SJSA1 (cell line): ENCODE measurements around the gene OR1I1. TPM values are rescaled to one million over a fixed set of nuclear protein-coding genes. Genes with fewer than 3 reads are reported as not detected.
A peak's percentile ranks its signal among the peaks of the same experiment; 100 is the strongest.

Experiments
- DNase-seq, 2 experiments: peaks; one replicate each; pipeline ENCODE4 v3.0.0-alpha.2; 2015 to 2020; ENCODE audit warnings: low spot score in 2 of 2, low read depth in 1 of 2
- H3K27ac ChIP-seq: fragments of 250-450 bp; sonication (Bioruptor Pico); 2 replicates; pipeline ENCODE4 v1.5.1; 2020; ENCODE audit warnings: mild to moderate bottlenecking, moderate library complexity
- H3K27me3 ChIP-seq: fragments of 250-450 bp; sonication (Bioruptor Pico); replicated peaks from 2 replicates; pipeline ENCODE4 v1.5.1; 2020; ENCODE audit warnings: mild to moderate bottlenecking, moderate library complexity
- H3K36me3 ChIP-seq: fragments of 250-450 bp; sonication (Bioruptor Pico); 2 replicates; pipeline ENCODE4 v1.5.1; 2020; ENCODE audit warnings: mild to moderate bottlenecking
- H3K4me1 ChIP-seq: fragments of 250-450 bp; sonication (Bioruptor Pico); replicated peaks from 2 replicates; pipeline ENCODE4 v1.6.1; 2021; ENCODE audit warnings: mild to moderate bottlenecking
- H3K4me3 ChIP-seq: fragments of 250-450 bp; sonication (Bioruptor Pico); 2 replicates; pipeline ENCODE4 v1.5.1; 2020; ENCODE audit warnings: mild to moderate bottlenecking
- H3K9me3 ChIP-seq: fragments of 250-450 bp; sonication (Bioruptor Pico); replicated peaks from 2 replicates; pipeline ENCODE4 v1.5.1; 2020; ENCODE audit warnings: mild to moderate bottlenecking
- total RNA-seq: library from RNA; depleted of rRNA; stranded (reverse); fragments of >200 nt; shearing (Covaris generic); gene quantifications from 2 replicates; pipeline ENCODE4 v1.2.3, GENCODE V29; 2014; rRNA removed

OR1I1 gene
- total RNA-seq, 1 experiment from 2014 or later, result not detected

DNA sequence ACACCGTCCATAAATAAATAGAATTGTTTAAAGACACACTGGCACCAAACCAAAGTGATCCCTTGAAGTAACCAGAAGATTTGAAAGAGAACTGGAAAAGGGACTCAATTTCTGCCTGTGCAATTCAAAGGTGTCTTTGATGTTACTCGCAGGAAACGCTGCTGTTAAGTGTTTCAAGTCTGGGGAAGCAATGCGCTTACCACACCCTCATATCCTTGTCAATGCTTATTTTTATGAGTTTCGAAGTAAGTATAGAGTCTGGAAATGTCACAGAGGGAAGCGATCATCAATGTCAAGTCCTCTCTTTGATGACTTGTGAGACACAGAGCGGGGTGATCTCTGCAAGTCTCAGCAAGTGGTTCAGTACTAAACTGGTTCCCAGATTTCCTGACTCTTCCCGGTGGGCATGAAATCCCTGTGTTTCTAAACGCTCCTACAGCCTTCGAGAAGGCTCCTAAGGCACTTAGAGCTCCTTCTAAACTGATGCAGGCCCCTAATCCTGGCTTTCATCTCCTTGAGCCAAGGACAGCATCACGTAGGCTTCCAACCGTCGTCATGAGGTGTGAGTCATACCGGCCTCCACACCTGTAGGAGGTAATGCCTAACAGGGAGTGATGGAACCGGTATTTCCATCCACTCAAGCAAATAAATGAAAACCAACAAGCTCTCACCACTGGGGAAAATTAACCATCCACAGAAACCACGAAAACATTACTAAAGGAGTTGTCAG, 48.0 kb downstream of the OR1I1 start:
- H3K9me3 ChIP-seq, result no peaks in the 10 kb centered on the region
- DNase-seq, result no peak
- H3K27me3 ChIP-seq, result no peaks in the 10 kb centered on the region
- peaks cover 22% of the 10 kb centered on the region for H3K4me1 ChIP-seq
- H3K36me3 ChIP-seq, result peaks cover 5% of the 10 kb centered on the region
- no peak overlapping the region for H3K27ac ChIP-seq
- no peak overlapping the region for H3K4me3 ChIP-seq

DNA sequence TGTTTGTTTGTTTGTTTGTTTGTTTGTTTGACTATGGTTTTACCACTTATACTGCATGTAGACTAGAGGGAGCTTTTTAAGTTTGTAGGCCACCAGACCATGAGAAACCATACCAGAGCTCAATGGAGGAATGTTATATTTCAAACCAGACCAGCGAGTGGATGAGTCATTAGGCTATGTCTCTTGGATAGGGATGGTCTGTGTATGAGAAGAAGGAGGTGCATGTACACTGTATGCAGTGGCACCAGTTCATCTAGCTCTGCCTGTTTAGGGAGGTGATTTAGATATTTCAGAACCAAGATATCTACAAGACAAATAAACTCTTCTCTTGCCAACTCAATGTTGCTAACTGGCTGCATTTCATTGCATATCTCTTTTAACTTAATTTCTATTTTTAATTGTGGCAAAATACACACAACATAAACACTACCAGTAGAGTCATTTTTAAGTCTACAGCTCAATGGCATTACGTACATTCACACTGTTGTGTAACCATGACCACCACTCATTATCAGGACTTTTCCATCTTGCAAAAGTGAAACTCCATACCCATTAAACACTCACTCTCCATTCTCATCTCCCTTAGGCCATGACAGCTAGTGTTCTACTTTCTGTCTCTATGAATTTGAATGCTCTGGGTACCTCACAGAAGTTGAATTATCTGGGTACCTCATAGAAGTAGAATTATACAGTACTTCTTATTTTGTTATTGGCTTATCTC, 54.4 kb downstream of the OR1I1 start:
- DNase-seq, result peak in 1 of 2 experiments; percentile 34
- Histone ChIP-seq H3K36me3 (no peaks in the 10 kb centered on the region), H3K4me3 (no peak overlapping the region), H3K27ac (peak overlapping the region; percentile 14; the same call in 1 of the 2 replicates), H3K27me3 (no peaks in the 10 kb centered on the region), H3K9me3 (peaks cover 8% of the 10 kb centered on the region), H3K4me1 (peaks cover 30% of the 10 kb centered on the region)

GRCh38 chr19:15137777-15138176, 55.8 kb downstream of the OR1I1 start:
- H3K4me3 ChIP-seq, result no peak overlapping the region
- no peaks in the 10 kb centered on the region for H3K27me3 ChIP-seq
- H3K27ac ChIP-seq, result peak overlapping the region; percentile 64
- H3K36me3 ChIP-seq, result no peaks in the 10 kb centered on the region
- DNase-seq, result no peak
- H3K4me1 ChIP-seq, result peaks cover 30% of the 10 kb centered on the region
- peaks cover 8% of the 10 kb centered on the region for H3K9me3 ChIP-seq

GRCh38 chr19:15138427-15138826, 56.4 kb downstream of the OR1I1 start:
- no peaks in the 10 kb centered on the region for H3K27me3 ChIP-seq
- H3K36me3 ChIP-seq, result no peaks in the 10 kb centered on the region
- H3K4me1 ChIP-seq, result peaks cover 30% of the 10 kb centered on the region
- peak in 1 of 2 experiments; percentile 70 for DNase-seq
- peak overlapping the region; percentile 64 for H3K27ac ChIP-seq
- peaks cover 8% of the 10 kb centered on the region for H3K9me3 ChIP-seq
- H3K4me3 ChIP-seq, result no peak overlapping the region

GRCh38 chr19:15141143-15141542, 59.1 kb downstream of the OR1I1 start:
- H3K4me3 ChIP-seq, result no peak overlapping the region
- no peaks in the 10 kb centered on the region for H3K36me3 ChIP-seq
- H3K9me3 ChIP-seq, result peaks cover 11% of the 10 kb centered on the region
- peaks cover 25% of the 10 kb centered on the region for H3K4me1 ChIP-seq
- no peak overlapping the region for H3K27ac ChIP-seq
- no peaks in the 10 kb centered on the region for H3K27me3 ChIP-seq
- no peak for DNase-seq

GRCh38 chr19:15142313-15142712, 60.3 kb downstream of the OR1I1 start:
- Histone ChIP-seq H3K27me3 (no peaks in the 10 kb centered on the region), H3K9me3 (peaks cover 11% of the 10 kb centered on the region), H3K27ac (no peak overlapping the region), H3K36me3 (no peaks in the 10 kb centered on the region), H3K4me1 (peaks cover 17% of the 10 kb centered on the region), H3K4me3 (no peak overlapping the region)
- DNase-seq, result no peak

Other genes starting within 250 kb of the OR1I1 start
- gene OR7A5, start 247.0 kb upstream of the OR1I1 start, total RNA-seq, result not detected in 2 replicates
- gene OR7C1, start 247.0 kb upstream of the OR1I1 start, total RNA-seq, result not detected in 2 replicates
- not detected in 2 replicates for gene OR7A10, start 233.3 kb upstream of the OR1I1 start, total RNA-seq
- gene OR7A17, start 196.1 kb upstream of the OR1I1 start, total RNA-seq, result not detected in 2 replicates
- gene OR7C2, start 140.7 kb upstream of the OR1I1 start, total RNA-seq, result not detected in 2 replicates
- gene SLC1A6, start 102.3 kb upstream of the OR1I1 start, total RNA-seq, result not detected in 2 replicates
- not detected in 2 replicates for gene CASP14, start 32.7 kb upstream of the OR1I1 start, total RNA-seq
- gene SYDE1, start 25.2 kb downstream of the OR1I1 start, total RNA-seq, result 117 and 118 TPM in 2 replicates
- 25.4 and 33.1 TPM in 2 replicates for gene NOTCH3, start 118.8 kb downstream of the OR1I1 start, total RNA-seq
- gene EPHX3, start 150.2 kb downstream of the OR1I1 start, total RNA-seq, result 0.08 TPM in 1 of 2 replicates, not detected in the other